ENCODE results near the gene PPP1R27. TPM values are rescaled to one million over a fixed set of nuclear protein-coding genes. Genes with fewer than 3 reads are reported as not detected.
A peak's percentile ranks its signal among the peaks of the same experiment; 100 is the strongest.

The PPP1R27 gene, protein sequence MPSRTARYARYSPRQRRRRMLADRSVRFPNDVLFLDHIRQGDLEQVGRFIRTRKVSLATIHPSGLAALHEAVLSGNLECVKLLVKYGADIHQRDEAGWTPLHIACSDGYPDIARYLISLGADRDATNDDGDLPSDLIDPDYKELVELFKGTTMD
- total RNA-seq (ENCODE audit: low replicate concordance): not detected in 2 replicates

DNA sequence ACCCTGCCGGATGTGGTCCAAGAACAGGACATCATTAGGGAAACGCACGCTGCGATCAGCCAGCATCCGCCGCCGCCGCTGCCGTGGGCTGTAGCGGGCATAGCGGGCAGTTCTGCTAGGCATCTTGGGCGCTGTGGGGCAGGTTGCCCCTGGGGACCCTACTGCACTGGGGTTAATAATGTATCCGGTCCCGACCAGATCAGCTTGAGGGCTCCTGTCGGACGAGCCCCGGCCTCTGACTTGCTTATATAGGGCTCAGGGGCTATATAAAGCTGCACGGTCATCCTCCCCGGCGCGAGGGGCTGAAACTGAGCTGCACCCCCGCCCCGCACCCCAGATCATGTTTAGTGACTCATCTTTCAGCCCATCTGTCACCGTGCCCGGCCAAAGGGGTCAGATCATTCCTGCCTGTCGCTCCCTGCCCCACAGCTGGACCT is at the start of gene PPP1R27:
Gene PPP1R27 (minus strand): TSS at position 220 of the 437 bp plus-strand sequence. CDS start 97 bp downstream, at position 123.
- TF ChIP-seq, protein P1, sequence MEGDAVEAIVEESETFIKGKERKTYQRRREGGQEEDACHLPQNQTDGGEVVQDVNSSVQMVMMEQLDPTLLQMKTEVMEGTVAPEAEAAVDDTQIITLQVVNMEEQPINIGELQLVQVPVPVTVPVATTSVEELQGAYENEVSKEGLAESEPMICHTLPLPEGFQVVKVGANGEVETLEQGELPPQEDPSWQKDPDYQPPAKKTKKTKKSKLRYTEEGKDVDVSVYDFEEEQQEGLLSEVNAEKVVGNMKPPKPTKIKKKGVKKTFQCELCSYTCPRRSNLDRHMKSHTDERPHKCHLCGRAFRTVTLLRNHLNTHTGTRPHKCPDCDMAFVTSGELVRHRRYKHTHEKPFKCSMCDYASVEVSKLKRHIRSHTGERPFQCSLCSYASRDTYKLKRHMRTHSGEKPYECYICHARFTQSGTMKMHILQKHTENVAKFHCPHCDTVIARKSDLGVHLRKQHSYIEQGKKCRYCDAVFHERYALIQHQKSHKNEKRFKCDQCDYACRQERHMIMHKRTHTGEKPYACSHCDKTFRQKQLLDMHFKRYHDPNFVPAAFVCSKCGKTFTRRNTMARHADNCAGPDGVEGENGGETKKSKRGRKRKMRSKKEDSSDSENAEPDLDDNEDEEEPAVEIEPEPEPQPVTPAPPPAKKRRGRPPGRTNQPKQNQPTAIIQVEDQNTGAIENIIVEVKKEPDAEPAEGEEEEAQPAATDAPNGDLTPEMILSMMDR (IDR thresholded peaks at IDR 0.05; ENCODE audit: insufficient read depth, low read length): no peak
- H3K4me3 ChIP-seq (ENCODE audit: low read depth, low read length): peak within 1 kb of the TSS; percentile 80
- no peak for DNase-seq (ENCODE audit: low read depth)

- DNase-seq (ENCODE audit: low read depth): peak; percentile 41
- H3K4me3 ChIP-seq (ENCODE audit: low read depth, low read length): no peak overlapping the region
- TF ChIP-seq, protein P1 (IDR thresholded peaks at IDR 0.05; ENCODE audit: insufficient read depth, low read length): no peak
These were observed 49.7 kb upstream of the PPP1R27 start for GRCh38 chr17:81884520-81884919.

DNA sequence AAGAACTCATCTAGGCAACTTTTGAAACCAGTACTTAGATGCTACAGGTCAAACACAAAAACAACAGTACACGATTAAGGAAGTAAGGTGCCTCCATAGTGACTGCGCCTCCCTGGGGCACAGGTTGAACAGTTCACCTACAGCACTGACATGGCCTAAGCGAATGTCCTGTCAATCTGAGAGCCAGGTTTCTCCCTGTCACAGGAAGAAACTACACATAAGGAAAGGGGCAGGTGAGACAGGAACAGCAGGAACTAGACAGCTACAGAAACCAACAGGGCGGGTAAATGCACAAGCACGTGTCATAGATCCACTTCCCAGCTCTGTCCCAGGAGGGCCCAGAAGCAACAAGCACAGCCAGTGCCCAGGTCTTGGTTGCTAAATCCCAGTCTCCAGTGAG is 44.3 kb upstream of the PPP1R27 start:
- DNase-seq (ENCODE audit: low read depth): no peak
- no peak overlapping the region for H3K4me3 ChIP-seq (ENCODE audit: low read depth, low read length)
- TF ChIP-seq, protein P1 (IDR thresholded peaks at IDR 0.05; ENCODE audit: insufficient read depth, low read length): no peak

DNA sequence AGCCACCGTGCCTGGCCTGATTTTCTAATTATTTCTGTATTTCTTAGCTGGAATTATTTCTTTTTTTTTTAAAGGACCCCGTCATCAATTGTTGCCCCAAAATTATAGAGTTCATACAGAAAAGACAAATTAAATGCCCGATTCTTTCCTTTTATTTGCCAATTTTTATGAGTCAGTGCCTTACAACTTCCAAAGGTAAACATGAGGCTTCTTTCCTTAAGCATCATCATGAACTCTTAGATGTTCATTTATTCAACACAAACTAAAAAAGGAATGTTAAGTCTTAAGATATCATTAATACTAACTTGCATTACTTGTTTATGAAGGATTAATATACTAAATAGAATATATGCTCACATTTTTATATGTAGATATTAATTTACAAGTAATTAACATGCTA is 43.4 kb upstream of the PPP1R27 start:
- no peak for DNase-seq (ENCODE audit: low read depth)
- H3K4me3 ChIP-seq (ENCODE audit: low read depth, low read length): no peak overlapping the region
- TF ChIP-seq, protein P1 (IDR thresholded peaks at IDR 0.05; ENCODE audit: insufficient read depth, low read length): no peak

GRCh38 chr17:81877569-81877968 is 42.7 kb upstream of the PPP1R27 start:
- TF ChIP-seq, protein P1 (IDR thresholded peaks at IDR 0.05; ENCODE audit: insufficient read depth, low read length): no peak
- no peak overlapping the region for H3K4me3 ChIP-seq (ENCODE audit: low read depth, low read length)
- no peak for DNase-seq (ENCODE audit: low read depth)

DNA sequence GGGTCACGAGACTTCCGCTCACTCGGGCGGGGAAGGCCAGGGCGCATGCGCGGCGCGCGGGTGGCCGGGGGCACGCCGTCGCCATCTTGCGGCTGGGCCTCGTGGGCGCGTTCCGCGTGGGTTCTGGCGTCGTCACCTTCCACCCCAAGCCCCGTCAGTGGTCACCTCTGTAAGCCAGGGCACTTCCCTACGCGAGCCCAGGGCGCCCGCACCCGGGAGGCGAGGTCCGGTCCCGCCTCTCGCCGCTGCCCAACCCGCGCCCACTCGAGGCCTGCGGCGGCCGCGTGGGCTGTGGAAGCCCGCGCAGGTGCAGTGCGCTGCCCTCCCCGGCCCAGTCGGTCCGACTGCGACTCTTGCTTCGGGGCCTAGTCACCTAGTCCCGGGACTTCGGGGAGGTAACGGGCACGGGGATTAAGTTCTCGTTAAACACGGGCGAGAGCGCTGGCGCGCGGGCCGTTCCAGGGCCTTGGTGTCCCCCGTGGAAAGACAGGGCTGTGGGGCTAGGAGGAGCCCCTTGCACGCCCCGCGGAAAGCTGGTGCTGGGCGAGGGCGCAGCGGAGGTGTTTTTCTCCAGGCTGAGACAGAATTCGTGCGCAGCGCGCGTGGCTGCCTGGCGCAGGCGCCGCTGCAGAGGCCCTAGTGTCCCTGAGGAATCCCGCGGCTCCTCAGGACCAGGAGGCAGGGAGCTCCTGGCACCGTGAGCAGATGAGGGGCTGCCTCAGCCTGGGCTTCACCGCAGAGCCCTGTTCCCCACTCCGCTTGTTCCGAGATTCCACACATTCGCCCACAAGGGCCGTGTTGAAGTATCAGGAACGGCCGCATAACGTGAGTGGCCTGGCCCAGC is 36.8 kb upstream of the PPP1R27 start:
- TF ChIP-seq, protein P1 (IDR thresholded peaks at IDR 0.05; ENCODE audit: insufficient read depth, low read length): no peak
- peak; percentile 84 for DNase-seq (ENCODE audit: low read depth)
- peak overlapping the region; percentile 83 for H3K4me3 ChIP-seq (ENCODE audit: low read depth, low read length)

Data from fibroblast of the aortic adventitia (primary cell).